A673 (cell line): ENCODE results near the gene CCR6. TPM values are rescaled to one million over a fixed set of nuclear protein-coding genes. Genes with fewer than 3 reads are reported as not detected.

Experiments
- BruUV-seq: library from RNA; stranded (reverse); fragments of 400-500 nt; replicated peaks from 2 replicates; lab custom pipeline; 2021; lab: Mats Ljungman, UMichigan
- CTCF ChIA-PET: fragments of 300-600 bp; sonication (Branson Sonifier 250); formaldehyde crosslinking; loops from one replicate; lab custom pipeline; 2022; ENCODE audit warnings: antibody characterized with exemption; lab: Charles Lee
- POLR2A ChIA-PET: fragments of 300-600 bp; sonication (Branson Sonifier 250); formaldehyde crosslinking; loops from one replicate; lab custom pipeline; 2022; ENCODE audit warnings: antibody characterized with exemption; ENCODE audit not compliant: low non-redundant PET; lab: Charles Lee
- DNase-seq: peaks from one replicate; pipeline ENCODE4 v3.0.0-alpha.2; 2015; ENCODE audit warnings: low spot score
- H3K27ac ChIP-seq: fragments of 200-600 bp; sonication (generic); 2 replicates; pipeline ENCODE4 v1.5.1; 2016; ENCODE audit warnings: mixed run types, low read depth, mild to moderate bottlenecking, mixed read lengths, antibody characterized with exemption, low read length; ENCODE audit not compliant: poor library complexity, severe bottlenecking
- H3K27me3 ChIP-seq: fragments of 200-600 bp; sonication (generic); replicated peaks from 2 replicates; pipeline ENCODE4 v1.6.1; 2017; ENCODE audit warnings: mixed run types, low read depth, mild to moderate bottlenecking, mixed read lengths, antibody characterized with exemption, low read length; ENCODE audit not compliant: insufficient read depth, poor library complexity
- H3K36me3 ChIP-seq: fragments of 200-600 bp; sonication (generic); 2 replicates; pipeline ENCODE4 v1.6.1; 2016; ENCODE audit warnings: mixed run types, mild to moderate bottlenecking, mixed read lengths, antibody characterized with exemption, low read length; ENCODE audit not compliant: insufficient read depth, poor library complexity, severe bottlenecking
- H3K4me1 ChIP-seq: fragments of 200-600 bp; sonication (generic); 2 replicates; pipeline ENCODE4 v1.6.1; 2017; ENCODE audit warnings: mixed run types, mild to moderate bottlenecking, mixed read lengths, antibody characterized with exemption, low read length; ENCODE audit not compliant: insufficient read depth, poor library complexity, severe bottlenecking
- H3K4me3 ChIP-seq: fragments of 200-600 bp; sonication (generic); 2 replicates; pipeline ENCODE4 v1.5.1; 2016; ENCODE audit warnings: low read depth, mixed run types, mild to moderate bottlenecking, mixed read lengths, low read length; ENCODE audit not compliant: poor library complexity, severe bottlenecking
- H3K9me3 ChIP-seq: fragments of 200-600 bp; sonication (generic); 2 replicates; pipeline ENCODE4 v1.6.1; 2016; ENCODE audit warnings: mixed run types, low read depth, mild to moderate bottlenecking, mixed read lengths, antibody characterized with exemption, low read length; ENCODE audit not compliant: poor library complexity, severe bottlenecking
- EZH2 ChIP-seq: fragments of 200-600 bp; sonication (generic); IDR thresholded peaks from 2 replicates; pipeline ENCODE4 v1.6.1; 2017; ENCODE audit warnings: borderline replicate concordance, low read depth, mild to moderate bottlenecking, mixed read lengths, antibody characterized with exemption, low read length; ENCODE audit not compliant: poor library complexity, severe bottlenecking
- intact Hi-C: fragments of 100-400 bp; cut with micrococcal nuclease; formaldehyde crosslinking; loops from one replicate; pipeline ENCODE4 v1.10.0; 2022; ENCODE audit not compliant: unreplicated experiment
- total RNA-seq: library from RNA; stranded (reverse); gene quantifications from 2 replicates; pipeline ENCODE4 v1.2.3, GENCODE V29; 2021
- TF ChIP-seq, protein P1 (sequence below): fragments of 300-800, 200-600 bp; sonication (generic); conservative IDR thresholded peaks from 2 replicates; pipeline ENCODE4 v1.5.1; 2017; ENCODE audit warnings: low read depth, mild to moderate bottlenecking, antibody characterized with exemption, low read length, moderate library complexity, mixed read lengths

The CCR6 gene
- total RNA-seq, 1 experiment from 2014 or later, result not detected

DNA sequence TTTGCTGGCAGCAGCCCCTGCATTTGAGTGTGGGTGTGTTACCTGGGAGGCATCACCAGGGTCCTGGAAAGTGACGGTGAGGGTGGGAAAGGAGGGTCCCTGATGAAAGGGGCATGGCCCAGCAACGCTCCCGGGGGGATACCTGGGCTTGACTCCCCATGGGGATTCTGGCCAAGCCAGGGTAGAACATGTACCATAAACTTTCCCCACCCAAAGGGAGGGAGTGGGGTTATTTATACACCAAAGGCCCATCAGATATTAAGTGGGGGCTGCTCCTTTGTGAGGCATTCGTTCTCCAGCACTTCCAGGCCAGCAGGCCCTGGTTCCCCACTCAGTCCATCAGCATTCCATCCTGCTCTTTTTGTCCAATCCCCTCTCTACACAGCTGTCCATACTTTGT is 20.6 kb upstream of the CCR6 start:
- POLR2A ChIA-PET, result no interaction called here
- CTCF ChIA-PET, result no interaction called here
- H3K4me3 ChIP-seq, result no peak overlapping the region
- no peaks in the 10 kb centered on the region for H3K9me3 ChIP-seq
- H3K4me1 ChIP-seq, result no peaks in the 10 kb centered on the region
- intact Hi-C loops, result no loop called here
- H3K27me3 ChIP-seq, result no peaks in the 10 kb centered on the region
- no peak overlapping the region for H3K27ac ChIP-seq
- no TSS peak for BruUV-seq
- H3K36me3 ChIP-seq, result no peaks in the 10 kb centered on the region
- TF ChIP-seq, protein P1, sequence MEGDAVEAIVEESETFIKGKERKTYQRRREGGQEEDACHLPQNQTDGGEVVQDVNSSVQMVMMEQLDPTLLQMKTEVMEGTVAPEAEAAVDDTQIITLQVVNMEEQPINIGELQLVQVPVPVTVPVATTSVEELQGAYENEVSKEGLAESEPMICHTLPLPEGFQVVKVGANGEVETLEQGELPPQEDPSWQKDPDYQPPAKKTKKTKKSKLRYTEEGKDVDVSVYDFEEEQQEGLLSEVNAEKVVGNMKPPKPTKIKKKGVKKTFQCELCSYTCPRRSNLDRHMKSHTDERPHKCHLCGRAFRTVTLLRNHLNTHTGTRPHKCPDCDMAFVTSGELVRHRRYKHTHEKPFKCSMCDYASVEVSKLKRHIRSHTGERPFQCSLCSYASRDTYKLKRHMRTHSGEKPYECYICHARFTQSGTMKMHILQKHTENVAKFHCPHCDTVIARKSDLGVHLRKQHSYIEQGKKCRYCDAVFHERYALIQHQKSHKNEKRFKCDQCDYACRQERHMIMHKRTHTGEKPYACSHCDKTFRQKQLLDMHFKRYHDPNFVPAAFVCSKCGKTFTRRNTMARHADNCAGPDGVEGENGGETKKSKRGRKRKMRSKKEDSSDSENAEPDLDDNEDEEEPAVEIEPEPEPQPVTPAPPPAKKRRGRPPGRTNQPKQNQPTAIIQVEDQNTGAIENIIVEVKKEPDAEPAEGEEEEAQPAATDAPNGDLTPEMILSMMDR, result no peak
- TF ChIP-seq EZH2, result no peak
- no peak for DNase-seq

DNA sequence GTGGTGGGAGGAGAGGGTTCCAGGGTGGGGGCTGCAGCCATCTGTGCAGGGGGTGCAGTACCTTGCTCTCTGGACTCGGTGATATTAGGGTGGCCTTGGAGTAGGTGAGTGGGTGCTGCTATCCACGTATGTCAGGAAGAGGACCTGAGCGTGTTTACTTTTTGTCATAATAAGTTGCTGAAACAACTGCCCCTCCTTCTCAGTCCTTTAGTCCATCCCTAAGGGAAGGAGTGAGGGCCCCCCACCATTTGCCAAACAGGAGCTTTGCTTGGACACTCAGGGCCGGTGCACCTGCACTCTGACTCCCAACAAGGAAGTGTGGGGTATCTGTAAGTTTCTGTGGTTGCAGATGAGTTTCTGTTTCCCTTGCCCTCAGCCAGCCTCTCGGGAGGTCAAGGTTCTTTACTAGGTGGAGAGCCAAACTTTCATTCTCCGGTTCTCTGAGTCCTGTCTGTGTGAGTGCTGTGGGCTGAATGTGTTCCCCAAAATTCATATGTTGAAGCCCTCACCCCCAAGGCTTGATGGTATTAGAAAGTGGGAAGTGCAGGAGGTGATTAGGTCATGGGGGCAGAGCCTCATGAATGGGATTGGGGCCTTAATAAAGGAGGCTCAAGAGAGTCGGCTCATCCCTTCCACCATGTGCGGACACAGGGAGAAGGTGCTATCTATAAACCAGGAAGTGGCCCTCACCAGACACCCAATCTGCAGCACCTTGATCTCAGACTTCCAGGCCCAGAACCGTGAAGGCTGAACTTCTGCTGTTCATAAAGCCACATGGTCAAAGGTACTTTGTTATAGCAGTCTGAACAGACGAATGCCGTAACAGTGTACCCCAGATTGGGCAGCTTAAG is 19.6 kb upstream of the CCR6 start:
- ChIA-PET POLR2A (no interaction called here), CTCF (no interaction called here)
- Histone ChIP-seq H3K27me3 (no peaks in the 10 kb centered on the region), H3K36me3 (no peaks in the 10 kb centered on the region), H3K27ac (no peak overlapping the region), H3K4me1 (no peaks in the 10 kb centered on the region), H3K4me3 (no peak overlapping the region), H3K9me3 (no peaks in the 10 kb centered on the region)
- intact Hi-C loops, result no loop called here
- TF ChIP-seq, protein P1, result no peak
- TF ChIP-seq EZH2, result no peak
- no TSS peak for BruUV-seq
- DNase-seq, result no peak

DNA sequence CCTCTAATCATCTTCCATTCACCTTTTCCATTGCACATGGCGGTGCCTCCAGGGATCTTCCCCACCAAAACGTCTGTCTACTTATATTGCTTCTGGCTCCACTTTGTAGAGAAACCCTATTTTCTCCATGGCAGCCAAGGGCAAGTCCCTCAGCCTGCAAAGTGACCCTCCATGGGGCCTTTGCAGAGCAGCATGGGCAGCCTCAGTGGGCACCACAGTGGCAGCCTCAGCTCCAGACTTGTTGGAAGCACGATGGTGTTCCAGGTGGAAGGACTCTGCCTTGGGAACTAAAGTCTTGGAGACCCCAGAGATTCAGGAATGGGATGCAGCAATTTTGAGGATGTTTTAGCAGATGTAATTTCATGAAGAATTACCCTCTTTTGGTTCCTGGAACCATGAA is 18.5 kb upstream of the CCR6 start:
- Histone ChIP-seq H3K4me1 (no peaks in the 10 kb centered on the region), H3K27me3 (no peaks in the 10 kb centered on the region), H3K9me3 (no peaks in the 10 kb centered on the region), H3K4me3 (no peak overlapping the region), H3K36me3 (no peaks in the 10 kb centered on the region), H3K27ac (no peak overlapping the region)
- TF ChIP-seq, protein P1, result no peak
- TF ChIP-seq EZH2, result no peak
- POLR2A ChIA-PET, result no interaction called here
- DNase-seq, result no peak
- intact Hi-C loops, result no loop called here
- CTCF ChIA-PET, result no interaction called here
- BruUV-seq, result no TSS peak
